Measurements from ENCODE around the gene GRIK5. TPM values are rescaled to one million over a fixed set of nuclear protein-coding genes. Genes with fewer than 3 reads are reported as not detected.

The GRIK5 gene
- total RNA-seq, 1 donor: under 0.01 TPM

- TF ChIP-seq, protein P1, sequence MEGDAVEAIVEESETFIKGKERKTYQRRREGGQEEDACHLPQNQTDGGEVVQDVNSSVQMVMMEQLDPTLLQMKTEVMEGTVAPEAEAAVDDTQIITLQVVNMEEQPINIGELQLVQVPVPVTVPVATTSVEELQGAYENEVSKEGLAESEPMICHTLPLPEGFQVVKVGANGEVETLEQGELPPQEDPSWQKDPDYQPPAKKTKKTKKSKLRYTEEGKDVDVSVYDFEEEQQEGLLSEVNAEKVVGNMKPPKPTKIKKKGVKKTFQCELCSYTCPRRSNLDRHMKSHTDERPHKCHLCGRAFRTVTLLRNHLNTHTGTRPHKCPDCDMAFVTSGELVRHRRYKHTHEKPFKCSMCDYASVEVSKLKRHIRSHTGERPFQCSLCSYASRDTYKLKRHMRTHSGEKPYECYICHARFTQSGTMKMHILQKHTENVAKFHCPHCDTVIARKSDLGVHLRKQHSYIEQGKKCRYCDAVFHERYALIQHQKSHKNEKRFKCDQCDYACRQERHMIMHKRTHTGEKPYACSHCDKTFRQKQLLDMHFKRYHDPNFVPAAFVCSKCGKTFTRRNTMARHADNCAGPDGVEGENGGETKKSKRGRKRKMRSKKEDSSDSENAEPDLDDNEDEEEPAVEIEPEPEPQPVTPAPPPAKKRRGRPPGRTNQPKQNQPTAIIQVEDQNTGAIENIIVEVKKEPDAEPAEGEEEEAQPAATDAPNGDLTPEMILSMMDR (IDR thresholded peaks at IDR 0.05; ENCODE audit: extremely low read depth, low read depth, low read length): no peak
- H4K20me1 ChIP-seq (ENCODE audit: insufficient read depth, low read length): no peaks in the 10 kb centered on the region
- H3K9me3 ChIP-seq (ENCODE audit: low read depth, low read length): no peaks in the 10 kb centered on the region
- no peak overlapping the region for H3K4me3 ChIP-seq (ENCODE audit: insufficient read depth, low read length)
- no peaks in the 10 kb centered on the region for H3K4me1 ChIP-seq (ENCODE audit: insufficient read depth, low read length)
- no peak for DNase-seq (ENCODE audit: insufficient read length, low spot score, missing footprints)
- H3K27me3 ChIP-seq (ENCODE audit: insufficient read depth, low read length): peaks cover 2% of the 10 kb centered on the region
- H3K79me2 ChIP-seq (ENCODE audit: insufficient read depth, low read length): no peaks in the 10 kb centered on the region
- H3K36me3 ChIP-seq (ENCODE audit: insufficient read depth, low read length): no peaks in the 10 kb centered on the region
- H3K4me2 ChIP-seq (ENCODE audit: insufficient read depth, low read length): no peak overlapping the region
- H3K27ac ChIP-seq (ENCODE audit: low read depth, low read length): no peak overlapping the region
- no peak overlapping the region for H2AFZ ChIP-seq (ENCODE audit: low read length)
Measured at GRCh38 chr19:42033413-42033812, 36.6 kb downstream of the GRIK5 start.

DNA sequence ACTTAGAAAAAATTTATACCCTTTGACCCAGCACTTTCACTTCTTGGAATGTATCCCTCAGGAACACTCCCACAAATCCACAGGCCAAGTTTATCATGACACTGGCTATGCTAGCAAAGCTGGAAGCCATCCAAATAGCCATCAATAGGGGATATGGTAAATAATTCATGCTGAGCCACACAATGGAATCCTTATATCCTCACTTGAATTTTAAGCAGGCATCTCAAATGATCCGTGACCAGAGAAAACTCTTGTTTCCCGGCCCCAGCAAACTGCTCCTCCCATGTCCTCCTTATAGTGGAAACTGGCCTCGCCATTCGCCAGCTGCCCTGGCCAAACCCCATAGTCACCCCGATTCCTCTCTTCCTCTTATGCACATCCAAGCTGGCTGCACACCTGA is 37.6 kb downstream of the GRIK5 start:
- no peak for DNase-seq (ENCODE audit: insufficient read length, low spot score, missing footprints)

GRCh38 chr19:42030645-42031440 is 39.2 kb downstream of the GRIK5 start:
- Histone ChIP-seq H3K79me2 (ENCODE audit: insufficient read depth, low read length) (no peaks in the 10 kb centered on the region), H3K36me3 (ENCODE audit: insufficient read depth, low read length) (no peaks in the 10 kb centered on the region), H3K4me1 (ENCODE audit: insufficient read depth, low read length) (no peaks in the 10 kb centered on the region), H3K4me2 (ENCODE audit: insufficient read depth, low read length) (no peak overlapping the region), H2AFZ (ENCODE audit: low read length) (no peak overlapping the region), H3K27me3 (ENCODE audit: insufficient read depth, low read length) (peaks cover 2% of the 10 kb centered on the region), H3K9me3 (ENCODE audit: low read depth, low read length) (no peaks in the 10 kb centered on the region), H4K20me1 (ENCODE audit: insufficient read depth, low read length) (no peaks in the 10 kb centered on the region), H3K27ac (ENCODE audit: low read depth, low read length) (no peak overlapping the region), H3K4me3 (ENCODE audit: insufficient read depth, low read length) (no peak overlapping the region)
- DNase-seq (ENCODE audit: insufficient read length, low spot score, missing footprints): no peak
- TF ChIP-seq, protein P1 (IDR thresholded peaks at IDR 0.05; ENCODE audit: extremely low read depth, low read depth, low read length): no peak

More for the DNA sequence above, 37.6 kb downstream of the GRIK5 start:
- H3K36me3 ChIP-seq (ENCODE audit: insufficient read depth, low read length): no peaks in the 10 kb centered on the region
- no peak overlapping the region for H2AFZ ChIP-seq (ENCODE audit: low read length)
- H3K4me2 ChIP-seq (ENCODE audit: insufficient read depth, low read length): no peak overlapping the region
- no peaks in the 10 kb centered on the region for H3K9me3 ChIP-seq (ENCODE audit: low read depth, low read length)
- peaks cover 2% of the 10 kb centered on the region for H3K27me3 ChIP-seq (ENCODE audit: insufficient read depth, low read length)
- H3K79me2 ChIP-seq (ENCODE audit: insufficient read depth, low read length): no peaks in the 10 kb centered on the region
- H3K4me1 ChIP-seq (ENCODE audit: insufficient read depth, low read length): no peaks in the 10 kb centered on the region
- H3K4me3 ChIP-seq (ENCODE audit: insufficient read depth, low read length): no peak overlapping the region
- no peaks in the 10 kb centered on the region for H4K20me1 ChIP-seq (ENCODE audit: insufficient read depth, low read length)
- TF ChIP-seq, protein P1 (IDR thresholded peaks at IDR 0.05; ENCODE audit: extremely low read depth, low read depth, low read length): no peak
- H3K27ac ChIP-seq (ENCODE audit: low read depth, low read length): no peak overlapping the region

GRCh38 chr19:42028304-42029216 is 41.4 kb downstream of the GRIK5 start:
- no peaks in the 10 kb centered on the region for H3K9me3 ChIP-seq (ENCODE audit: low read depth, low read length)
- H3K27ac ChIP-seq (ENCODE audit: low read depth, low read length): no peak overlapping the region
- no peak overlapping the region for H3K4me2 ChIP-seq (ENCODE audit: insufficient read depth, low read length)
- H2AFZ ChIP-seq (ENCODE audit: low read length): no peak overlapping the region
- H3K4me3 ChIP-seq (ENCODE audit: insufficient read depth, low read length): no peak overlapping the region
- peaks cover 2% of the 10 kb centered on the region for H3K27me3 ChIP-seq (ENCODE audit: insufficient read depth, low read length)
- peaks cover 22% of the 10 kb centered on the region for H3K4me1 ChIP-seq (ENCODE audit: insufficient read depth, low read length)
- no peaks in the 10 kb centered on the region for H3K36me3 ChIP-seq (ENCODE audit: insufficient read depth, low read length)
- TF ChIP-seq, protein P1 (IDR thresholded peaks at IDR 0.05; ENCODE audit: extremely low read depth, low read depth, low read length): peak; percentile 59
- no peaks in the 10 kb centered on the region for H3K79me2 ChIP-seq (ENCODE audit: insufficient read depth, low read length)
- no peaks in the 10 kb centered on the region for H4K20me1 ChIP-seq (ENCODE audit: insufficient read depth, low read length)
- peak; percentile 34 for DNase-seq (ENCODE audit: insufficient read length, low spot score, missing footprints)
